NCI-H2227 (cell line): ENCODE results near the gene PTK7.
A peak's percentile ranks its signal among the peaks of the same experiment; 100 is the strongest.

Experiments used
- DNase-seq: peaks from one replicate; lab custom pipeline; 2025; ENCODE audit not compliant: unreplicated experiment; lab: John Stamatoyannopoulos, UW

The PTK7 gene

DNA sequence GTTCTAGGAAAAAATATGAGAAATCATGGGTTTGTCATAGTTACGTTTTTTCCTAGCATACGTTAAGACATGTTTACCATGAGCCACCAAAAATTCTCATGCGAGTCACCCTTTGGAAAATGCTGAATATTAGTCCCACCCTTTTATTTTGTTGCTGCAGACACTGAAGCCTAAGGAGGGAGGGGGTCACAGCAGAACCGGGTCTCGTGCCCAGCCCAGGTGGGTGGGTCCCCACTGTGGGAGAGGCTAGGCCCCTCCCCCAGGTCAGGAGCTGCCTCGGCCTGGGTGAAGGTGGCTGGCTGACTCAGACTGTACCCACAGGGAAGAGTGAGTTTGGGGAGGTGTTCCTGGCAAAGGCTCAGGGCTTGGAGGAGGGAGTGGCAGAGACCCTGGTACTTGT lies 68.8 kb downstream of the PTK7 start:
- no peak for DNase-seq

DNA sequence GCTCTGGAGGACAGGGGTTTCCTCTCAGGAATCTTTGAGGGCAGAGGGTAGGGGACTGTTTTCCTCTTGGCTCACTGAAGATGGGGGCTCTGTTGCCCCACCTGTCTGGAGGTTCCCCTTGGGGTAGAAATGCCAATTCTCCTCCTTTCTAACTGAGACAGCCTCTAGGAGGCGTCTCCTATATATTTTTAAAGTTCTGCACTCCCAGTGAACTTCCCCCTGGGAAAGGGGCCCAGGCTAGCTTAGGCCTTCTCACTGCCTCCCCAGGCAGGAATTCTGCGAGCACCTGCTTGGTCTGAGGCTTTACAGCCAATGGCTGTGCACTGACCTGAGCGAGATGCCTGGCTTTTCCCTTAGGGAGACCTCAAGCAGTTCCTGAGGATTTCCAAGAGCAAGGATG lies 70.1 kb downstream of the PTK7 start:
- no peak for DNase-seq

GRCh38 chr6:43146709-43147688 lies 70.9 kb downstream of the PTK7 start:
- DNase-seq = no peak

GRCh38 chr6:43147691-43148477 lies 71.8 kb downstream of the PTK7 start:
- DNase-seq = no peak

DNA sequence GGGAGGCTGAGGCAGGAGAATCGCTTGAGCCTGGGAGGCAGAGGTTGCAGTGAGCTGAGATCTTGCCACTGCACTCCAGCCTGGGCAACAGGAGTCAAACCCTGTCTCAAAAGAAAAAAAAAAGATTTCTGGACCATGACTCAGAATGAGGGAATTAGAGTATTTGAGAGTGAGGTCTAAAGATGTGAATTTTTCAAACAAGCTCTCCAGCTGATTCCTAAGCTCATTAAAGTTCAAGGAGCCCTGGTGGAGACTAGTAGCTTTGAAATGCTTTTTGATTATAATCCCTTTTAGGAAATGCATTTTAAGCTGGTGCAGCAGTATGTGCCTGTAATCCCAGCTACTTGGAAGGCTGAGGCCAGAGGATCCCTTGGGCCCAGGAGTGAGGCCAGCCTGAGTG lies 73.2 kb downstream of the PTK7 start:
- DNase-seq = no peak

GRCh38 chr6:43150051-43150751 lies 74.1 kb downstream of the PTK7 start:
- DNase-seq = no peak

- DNase-seq = no peak
Measured at GRCh38 chr6:43159599-43159998, 83.5 kb downstream of the PTK7 start.

DNA sequence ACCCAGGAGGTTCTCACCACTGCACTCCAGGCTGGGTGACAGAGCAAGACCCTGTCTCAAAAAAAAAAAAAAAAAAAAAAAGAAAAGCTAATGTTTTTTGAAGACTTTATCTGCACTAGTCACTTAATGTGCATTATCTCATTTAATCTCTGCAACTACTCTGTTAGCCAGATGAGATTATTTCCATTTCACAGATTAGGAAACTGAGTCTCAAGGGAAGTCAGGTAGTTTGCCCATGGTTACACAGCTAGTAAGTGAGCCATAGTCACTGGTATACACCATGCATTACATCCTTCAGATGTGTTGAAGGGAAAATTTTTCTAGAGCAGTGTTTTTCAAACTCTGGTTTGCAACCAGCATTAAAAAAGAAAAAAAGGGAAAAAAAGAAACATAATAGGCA lies 87.8 kb downstream of the PTK7 start:
- DNase-seq = no peak

DNA sequence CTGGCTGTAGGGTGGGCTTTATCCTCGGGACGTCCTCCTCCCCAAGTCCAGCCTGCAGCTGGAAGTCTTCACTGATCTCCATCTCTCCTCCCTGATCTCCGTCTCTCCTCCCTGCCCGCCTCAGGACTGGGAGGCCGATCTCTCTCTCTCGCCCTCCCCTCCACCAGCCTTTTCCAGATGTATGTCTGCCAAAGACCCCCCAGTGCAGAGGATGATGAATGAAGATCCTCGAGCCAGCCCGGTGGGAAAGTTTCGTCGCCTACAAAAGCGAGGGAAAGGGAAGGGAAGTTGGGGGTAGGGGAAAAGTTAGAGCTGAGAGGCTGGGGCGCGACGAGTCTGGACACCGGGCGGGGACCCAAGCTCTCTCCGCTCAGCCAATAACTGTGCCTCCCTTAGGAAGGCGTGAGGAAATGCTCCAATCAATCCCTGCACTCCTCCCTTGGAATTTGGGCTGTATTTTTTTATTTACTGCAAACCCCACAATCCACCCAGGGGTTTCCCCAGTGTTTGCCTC lies 94.4 kb downstream of the PTK7 start:
- DNase-seq = peak; percentile 80

GRCh38 chr6:43170931-43171706 lies 95.0 kb downstream of the PTK7 start, which contains the start of gene SRF:
Gene SRF, plus strand, starts transcription at chr6:43171269. Its CDS starts 388 bp downstream, at chr6:43171657.
- DNase-seq = peak; percentile 98

- peak; percentile 32 for DNase-seq
Measured at GRCh38 chr6:43171707-43172103, 95.6 kb downstream of the PTK7 start.

DNA sequence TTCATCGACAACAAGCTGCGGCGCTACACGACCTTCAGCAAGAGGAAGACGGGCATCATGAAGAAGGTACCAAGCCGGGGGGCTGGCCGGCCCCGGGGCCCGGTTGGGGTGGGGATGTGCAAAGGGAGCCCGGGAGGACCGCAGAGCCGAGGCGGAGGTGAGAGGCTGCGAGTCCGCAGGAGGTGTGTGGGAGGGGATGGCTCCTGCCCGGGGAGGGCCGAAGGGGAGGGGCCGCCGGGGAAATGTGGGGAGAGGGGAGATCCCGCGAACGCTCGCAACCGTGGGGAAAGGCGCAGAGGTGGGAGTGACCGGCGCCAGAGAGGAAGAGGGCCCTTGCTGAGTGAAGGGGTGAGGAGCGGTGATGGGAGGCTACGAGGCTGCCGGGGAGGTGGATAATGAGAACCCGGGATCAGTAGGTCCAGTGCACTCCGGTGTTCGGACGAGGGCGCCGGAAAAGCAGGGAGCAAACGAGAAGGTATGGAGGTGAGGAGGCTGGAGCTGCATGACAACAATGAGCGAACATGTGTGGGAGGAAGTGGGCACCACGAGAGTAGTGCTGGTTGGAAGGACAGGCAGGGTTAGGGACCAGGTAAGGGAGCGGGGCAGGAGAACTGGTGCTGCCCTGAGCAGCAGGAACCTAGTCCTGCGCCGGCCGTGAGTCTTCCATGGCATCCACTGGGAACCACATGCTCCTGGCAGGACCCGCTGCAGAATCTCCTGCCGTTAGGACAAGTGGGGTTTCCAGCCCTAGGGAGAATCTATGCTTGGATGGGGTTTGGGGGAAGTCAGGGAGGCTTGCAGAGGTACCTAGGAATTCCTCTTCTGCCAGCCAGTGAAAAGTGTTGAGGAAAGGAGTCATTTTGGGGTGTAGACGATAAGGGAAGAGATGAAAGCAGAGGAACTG lies 96.2 kb downstream of the PTK7 start:
- DNase-seq = peak; percentile 32

DNA sequence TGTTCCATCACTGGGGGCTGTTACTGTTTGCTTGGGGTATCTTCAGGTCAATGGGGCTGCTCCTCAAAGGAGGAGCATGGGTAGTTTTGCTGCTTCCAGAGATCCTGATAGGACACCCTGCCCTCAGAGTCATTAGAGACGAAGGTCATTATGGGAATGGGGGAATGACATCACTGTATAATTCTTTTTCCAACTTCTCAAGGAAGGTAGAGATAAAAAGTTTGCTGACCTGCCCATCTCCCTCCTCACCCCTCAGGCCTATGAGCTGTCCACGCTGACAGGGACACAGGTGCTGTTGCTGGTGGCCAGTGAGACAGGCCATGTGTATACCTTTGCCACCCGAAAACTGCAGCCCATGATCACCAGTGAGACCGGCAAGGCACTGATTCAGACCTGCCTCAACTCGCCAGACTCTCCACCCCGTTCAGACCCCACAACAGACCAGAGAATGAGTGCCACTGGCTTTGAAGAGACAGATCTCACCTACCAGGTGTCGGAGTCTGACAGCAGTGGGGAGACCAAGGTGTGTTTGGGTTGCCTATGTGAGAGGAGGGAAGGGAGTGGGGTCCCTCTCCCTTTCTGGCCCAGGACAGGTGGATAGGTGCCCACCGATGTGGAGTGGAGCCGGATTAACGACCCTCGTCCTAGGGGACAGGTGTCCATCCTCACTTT lies 97.6 kb downstream of the PTK7 start:
- no peak for DNase-seq

DNA sequence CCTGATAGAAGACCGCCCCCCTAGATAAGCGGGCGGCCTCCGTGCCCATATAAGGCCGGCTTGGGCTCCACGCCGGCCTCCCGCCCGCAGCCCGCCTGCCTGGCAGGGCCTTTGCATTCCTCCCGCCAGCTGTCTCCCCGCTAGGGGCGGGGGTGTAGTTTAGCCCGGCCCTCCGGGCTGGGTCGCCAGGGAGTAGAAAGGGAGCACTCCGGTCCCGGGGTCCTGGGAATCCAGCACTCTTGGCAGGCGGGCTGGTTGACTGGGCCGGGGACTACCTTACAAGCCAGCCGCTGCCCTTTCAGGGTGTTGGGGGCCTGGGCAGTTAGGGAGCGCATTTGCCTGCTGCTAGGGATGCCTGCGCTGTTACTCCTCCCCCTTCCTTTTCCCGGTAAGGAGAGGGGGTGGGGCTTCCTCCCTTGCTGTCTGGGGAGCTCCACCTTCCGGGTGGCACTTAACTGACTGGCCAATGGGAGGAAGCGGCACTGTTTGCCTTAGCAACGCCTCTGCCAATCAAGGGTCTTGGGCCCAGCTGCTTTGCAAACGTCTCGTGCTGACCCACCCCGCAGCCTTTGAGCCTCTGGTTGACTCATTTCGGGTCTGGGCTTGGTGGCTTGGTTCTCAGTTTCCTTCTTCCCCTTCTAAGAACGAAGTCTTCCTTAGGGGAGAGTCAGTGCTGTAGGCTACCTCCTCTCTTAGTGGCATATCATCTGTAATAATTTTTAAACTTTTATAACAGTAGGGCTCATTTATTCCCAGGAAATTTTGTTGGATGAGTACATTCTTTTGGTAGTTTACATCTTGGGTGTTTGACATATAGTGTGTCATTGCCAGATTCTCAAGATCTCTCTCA lies 98.4 kb downstream of the PTK7 start:
- DNase-seq = peak; percentile 94

DNA sequence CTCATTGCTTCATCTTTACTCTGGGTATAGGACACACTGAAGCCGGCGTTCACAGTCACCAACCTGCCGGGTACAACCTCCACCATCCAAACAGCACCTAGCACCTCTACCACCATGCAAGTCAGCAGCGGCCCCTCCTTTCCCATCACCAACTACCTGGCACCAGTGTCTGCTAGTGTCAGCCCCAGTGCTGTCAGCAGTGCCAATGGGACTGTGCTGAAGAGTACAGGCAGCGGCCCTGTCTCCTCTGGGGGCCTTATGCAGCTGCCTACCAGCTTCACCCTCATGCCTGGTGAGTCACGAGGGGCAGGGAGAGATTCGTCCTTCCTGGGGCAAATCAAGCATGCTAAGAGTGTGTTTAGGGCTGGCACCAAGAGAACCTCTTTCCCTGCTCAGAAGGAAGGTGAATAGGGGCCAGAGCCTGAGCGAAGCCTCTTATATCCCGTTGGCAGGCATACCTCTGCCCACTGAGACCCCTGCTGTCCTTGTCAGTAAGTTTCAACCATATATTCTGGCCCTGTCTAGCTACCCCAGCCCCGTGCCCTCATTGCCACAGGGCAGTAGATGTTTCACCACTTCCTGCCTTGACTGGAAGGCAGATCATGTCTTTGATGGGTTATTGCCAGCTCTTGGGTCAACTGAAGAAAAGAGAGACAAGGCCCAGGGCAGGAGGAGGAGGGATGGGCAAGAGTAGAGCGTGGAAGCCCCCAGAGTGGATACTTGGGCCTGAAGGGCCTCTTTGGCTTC lies 99.7 kb downstream of the PTK7 start:
- DNase-seq = no peak

DNA sequence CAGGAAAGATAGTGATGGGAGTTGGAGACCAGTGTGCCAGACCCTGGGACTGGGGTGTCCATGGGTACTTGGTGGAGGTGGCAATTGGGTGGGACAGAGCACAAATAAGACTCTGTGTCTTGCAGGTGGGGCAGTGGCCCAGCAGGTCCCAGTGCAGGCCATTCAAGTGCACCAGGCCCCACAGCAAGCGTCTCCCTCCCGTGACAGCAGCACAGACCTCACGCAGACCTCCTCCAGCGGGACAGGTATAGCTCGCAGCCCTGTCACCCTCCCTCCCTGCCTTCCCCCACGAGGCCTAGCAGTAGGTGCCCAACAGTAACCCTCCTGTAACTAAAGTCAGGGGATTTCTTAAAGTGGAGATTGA lies 100.3 kb downstream of the PTK7 start:
- DNase-seq = no peak

GRCh38 chr6:43178150-43178549 lies 102.0 kb downstream of the PTK7 start:
- DNase-seq = no peak
